Stimulated activated CD8-positive, alpha-beta memory T cell treated with anti-CD3 and anti-CD28 coated beads, Interleukin-2, amount 100 ng/mL, for 48 hours (primary cell): Measurements from ENCODE around the gene ROCK2.
"Not testable (repeated sequence)": the region's sequence is repeated elsewhere in the genome, so short reads cannot be mapped to it uniquely, and the experiment has no call there.

Experiments used
- DNase-seq, 2 donors: peaks; one replicate each; pipeline ENCODE4 v3.0.0-alpha.2; 2020; ENCODE audit warnings: low read depth in 2 of 2

Gene ROCK2

DNA sequence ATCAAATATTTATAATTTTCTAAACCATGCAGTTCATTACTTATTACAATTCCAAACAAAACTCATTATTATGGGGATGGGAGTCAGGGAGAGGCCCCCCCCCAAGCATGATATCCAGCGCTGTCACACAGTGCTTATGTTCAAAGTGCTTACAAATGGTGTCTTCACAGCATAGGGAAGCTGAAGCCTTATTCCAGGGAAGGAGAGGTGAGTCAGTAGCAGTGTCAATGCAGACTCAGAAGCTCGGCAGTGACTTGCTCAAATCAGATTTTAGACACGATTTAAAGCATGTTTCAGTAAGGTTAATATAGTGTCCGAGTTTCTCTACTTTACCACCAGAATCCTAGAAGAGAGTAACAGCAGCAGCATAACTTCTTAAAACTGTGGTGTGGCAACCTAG is 164.5 kb downstream of the ROCK2 start:
- DNase-seq: no peak

DNA sequence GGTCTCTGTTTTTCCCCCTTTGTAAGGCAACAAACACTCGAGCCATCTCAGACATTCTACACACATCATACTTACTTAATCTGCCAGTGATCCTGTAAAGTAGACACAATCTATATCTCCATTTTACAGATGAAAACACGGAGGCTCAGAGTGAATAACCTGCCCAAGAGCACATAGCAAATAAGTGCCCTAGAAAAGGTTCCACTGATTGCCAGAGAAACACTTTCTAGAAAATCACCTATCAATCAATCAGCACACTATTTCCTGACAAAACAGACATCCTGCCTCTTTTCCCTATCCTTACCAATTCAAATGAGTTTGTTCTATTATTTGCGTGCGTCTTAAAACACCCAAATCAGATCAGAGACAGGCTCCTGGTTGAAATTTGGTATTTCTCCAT is 165.2 kb downstream of the ROCK2 start:
- no peak for DNase-seq

DNA sequence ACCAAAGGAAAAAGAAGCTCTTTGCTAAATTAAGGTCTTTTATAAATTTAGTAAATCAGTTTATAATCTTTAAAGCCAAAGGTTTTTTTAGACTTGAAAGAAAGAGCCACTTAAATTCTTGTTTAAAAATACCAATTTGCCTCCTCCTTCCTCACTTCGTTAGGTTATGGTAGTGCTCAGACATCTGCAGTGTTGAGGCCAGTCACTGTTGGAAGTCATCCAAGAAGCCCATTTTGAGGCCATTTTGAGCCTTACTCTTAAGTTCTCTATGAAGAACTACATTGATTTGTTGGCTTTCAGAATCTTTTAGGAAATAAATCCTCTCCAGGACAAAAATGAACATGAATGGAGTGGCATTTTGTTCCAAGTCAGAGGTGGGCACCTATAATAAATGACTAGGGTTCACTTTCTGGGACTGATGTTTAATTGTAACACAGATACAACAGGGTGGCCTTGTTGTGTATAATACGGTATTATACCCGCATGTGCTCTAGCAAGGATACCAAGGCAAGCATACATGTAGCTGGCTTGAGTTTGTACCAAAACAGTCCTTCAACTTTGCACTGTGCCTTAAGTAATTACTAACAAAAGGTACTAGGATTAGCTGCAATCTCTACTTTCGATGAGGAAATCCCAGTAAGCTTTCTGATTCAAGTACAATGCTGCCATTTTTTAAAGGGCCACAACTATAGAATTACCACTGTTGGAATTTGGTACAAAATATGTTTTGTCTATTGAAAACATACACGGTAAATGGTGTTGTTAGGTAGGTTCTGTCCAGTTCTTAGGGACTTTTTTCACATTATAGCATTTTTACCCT is 166.4 kb downstream of the ROCK2 start:
- no peak for DNase-seq

DNA sequence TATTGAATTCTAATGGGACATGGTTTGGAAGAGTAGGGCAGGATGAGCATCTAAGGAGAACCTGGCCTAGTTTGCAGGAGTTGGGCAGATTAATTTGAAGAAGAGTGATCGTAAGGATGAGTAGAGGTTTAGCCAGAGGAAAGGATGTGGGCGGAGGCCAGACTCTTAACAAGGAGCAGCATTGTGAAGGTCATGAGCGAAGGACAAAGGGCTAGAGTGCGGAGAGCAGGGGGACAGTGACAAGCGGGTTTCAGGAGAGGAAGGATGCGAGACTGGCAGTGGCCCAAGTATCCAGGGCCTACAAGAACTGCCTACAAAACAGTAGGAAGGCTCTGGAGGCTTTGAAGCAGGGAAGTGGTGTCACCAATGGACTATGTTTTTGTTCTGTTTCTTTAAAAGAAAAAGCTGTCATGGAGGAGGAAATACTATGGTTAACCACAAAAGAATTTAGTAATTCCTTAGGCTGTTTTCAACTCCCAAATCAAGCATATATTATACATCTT is 169.1 kb downstream of the ROCK2 start:
- no peak for DNase-seq

DNA sequence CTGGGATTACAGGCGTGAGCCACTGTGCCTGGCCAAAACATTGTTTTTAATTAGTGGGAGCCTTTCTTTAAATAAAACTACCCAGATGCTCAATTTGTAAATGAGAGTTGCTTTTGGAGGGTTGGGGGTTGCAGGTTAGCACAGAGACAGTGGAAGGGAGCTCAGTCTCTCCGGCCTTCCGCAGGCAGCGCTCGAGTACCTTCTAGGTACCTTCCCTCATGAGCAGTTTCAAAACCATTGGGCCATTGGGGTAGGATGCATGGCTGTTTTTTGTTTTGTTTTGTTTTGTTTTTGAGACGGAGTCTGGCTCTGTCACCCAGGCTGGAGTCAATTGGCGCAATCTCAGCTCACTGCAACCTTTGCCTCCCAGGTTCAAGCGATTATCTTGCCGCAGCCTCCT is 170.2 kb downstream of the ROCK2 start:
- DNase-seq: no peak

DNA sequence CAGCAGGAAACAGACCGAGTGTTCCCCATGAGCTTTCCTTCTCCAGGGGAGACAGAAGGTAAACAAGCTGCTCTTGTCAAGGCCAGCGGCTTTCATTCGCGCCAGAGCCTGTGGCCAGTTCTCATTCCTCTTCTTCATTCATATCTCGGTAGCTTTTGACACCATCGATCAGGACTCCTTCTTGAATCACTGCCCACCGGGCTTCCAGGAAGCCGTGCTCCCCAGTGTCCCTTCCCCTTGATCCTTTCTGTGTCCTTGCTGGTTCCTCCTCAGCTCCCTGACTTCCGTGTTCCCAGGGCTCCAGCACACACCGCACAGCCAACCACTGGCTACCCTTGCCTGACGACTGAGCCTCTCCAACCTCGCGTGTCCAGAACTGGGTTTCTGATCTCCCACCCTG is 175.1 kb downstream of the ROCK2 start:
- DNase-seq: no peak

DNA sequence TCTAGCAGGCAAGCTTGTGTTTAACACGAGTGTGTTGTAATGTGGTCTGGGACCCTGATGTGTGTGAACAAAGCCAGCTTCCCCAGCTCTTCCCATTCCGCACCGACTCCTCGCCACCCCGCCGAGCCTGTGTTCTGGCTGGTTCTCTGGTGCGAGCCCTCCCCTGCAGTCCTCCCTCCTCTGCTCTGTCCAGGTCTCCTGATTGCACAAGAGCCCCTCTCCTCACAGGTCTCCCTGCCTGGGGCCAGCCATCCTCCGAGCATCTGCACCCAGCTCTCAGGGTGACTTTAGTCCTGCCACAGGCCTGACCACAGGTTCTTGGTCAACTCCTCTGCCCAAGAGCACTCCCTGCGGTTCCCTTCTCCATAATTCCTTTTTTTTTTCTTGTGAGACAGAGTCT is 175.9 kb downstream of the ROCK2 start:
- no peak for DNase-seq

DNA sequence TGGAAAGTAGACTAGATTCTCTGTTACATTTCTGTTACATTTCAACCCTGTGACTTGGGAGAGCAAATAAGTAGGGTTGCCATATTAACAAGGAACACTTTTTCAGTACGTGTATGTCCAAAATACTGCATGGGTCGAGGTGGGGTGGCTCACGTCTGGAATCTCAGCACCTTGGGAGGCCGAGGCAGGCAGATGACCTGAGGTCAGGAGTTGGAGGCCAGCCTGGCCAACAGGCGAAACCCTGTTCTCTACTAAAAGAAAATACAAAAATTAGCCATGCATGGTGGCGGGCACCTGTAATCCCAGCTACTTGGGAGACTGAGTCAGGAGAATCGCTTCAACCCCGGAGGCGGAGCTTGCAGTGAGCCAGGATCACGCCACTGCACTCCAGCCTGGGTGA is 178.0 kb downstream of the ROCK2 start:
- no peak for DNase-seq

DNA sequence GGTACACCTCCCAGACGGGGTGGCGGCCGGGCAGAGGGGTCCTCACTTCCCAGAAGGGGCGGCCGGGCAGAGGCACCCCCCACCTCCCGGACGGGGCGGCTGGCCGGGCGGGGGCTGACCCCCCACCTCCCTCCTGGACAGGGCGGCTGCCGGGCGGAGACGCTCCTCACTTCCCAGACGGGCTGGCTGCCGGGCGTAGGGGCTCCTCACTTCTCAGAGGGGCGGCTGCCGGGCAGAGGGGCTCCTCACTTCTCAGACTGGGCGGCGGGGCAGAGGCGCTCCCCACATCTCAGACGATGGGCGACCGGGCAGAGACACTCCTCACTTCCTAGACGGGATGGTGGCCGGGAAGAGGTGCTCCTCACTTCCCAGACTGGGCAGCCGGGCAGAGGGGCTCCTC is 179.4 kb downstream of the ROCK2 start:
- not testable (repeated sequence) for DNase-seq

DNA sequence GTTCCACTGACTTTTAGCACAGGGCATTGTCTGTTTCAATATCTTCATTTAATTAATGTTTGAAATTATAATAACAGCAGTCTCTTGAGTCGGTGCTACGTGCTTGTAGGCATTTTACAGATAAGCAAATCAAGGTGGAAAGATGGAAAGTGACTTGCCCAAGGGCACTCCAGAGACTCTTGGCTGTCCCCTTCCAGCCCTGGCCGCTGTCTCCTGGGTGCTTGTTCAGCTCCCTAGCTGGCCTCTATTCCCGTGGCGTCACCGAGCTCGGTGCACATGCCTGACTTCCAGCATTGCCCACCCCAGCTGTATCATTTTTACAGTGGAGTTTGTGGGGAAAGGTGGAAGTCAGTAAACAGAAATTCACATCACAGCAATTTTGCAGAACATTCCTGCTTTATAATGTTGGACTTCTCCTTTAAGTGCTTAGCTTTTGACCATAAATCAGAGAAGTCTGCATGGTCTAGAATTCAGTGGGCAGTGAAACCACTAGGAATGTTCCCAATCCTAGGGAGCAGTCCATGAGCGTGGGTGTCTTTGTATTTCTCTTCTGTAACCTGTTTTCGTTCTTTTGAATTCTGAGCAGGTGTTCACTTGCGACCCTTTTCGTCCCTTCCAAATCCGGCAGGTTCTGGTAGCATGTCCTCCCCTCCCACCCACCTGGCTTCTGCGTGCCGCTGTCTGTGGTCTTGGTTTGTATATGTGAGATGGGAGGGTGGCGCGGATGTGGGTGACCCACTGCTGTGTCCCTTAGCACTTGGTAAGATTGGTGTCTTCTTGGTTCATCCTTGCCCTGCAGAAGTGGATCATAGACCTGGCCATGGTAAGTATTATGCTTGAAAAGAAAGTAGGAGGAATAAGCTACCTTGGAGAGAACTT is 180.8 kb downstream of the ROCK2 start:
- DNase-seq: no peak

DNA sequence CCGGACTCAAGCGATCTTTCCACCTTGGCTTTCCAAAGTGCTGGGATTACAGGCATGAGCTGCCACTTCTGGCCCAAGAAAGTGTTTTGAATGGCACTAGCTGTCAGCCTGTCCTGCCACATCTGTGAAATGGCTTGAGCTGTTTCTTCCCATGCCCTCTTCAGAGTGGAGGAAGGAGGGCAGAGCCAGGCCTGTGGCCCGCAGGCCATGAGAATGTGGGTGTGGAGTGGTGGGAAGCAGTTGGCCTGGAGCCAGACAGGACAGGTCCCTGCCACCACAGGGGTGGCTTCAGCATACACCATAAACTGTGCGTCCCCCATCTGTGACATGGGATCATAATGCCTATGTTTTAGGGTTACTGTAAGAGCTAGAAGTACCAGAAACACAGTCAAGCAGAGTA is 182.7 kb downstream of the ROCK2 start:
- no peak for DNase-seq

DNA sequence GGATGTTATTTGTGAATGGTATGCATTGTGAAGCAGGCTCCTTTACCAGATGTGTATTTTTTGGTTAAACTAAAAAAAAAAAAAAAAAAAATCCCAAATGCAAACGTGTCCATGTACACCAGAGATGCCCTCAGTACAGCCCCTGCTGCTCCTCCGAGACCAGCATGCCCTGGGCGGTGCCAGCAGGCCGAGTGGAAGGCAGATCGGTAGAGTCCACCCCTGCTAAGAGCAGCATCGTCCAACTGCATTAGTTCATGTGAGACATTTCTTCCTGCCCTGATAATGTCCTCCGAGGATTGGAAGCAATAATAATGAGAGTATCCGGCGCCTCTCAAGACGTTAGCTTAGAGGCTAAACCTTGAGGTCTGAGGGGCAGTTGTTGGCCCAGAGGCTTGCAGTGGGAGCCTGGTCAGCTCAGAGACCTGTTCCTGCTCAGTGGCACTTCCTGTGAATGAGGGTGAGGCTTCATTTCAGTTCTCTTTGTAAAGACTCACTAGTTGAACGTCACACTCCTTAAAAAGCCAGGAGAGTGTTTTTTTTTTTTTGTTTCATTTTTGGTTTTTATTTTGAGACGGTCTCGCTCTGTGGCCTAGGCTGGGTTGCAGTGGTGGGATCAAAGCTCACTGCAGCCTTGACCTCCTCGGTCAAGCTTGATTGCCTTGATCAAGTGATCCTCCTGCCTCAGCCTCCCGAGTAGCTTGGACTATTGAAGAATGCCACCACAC is 183.5 kb downstream of the ROCK2 start:
- no peak for DNase-seq

DNA sequence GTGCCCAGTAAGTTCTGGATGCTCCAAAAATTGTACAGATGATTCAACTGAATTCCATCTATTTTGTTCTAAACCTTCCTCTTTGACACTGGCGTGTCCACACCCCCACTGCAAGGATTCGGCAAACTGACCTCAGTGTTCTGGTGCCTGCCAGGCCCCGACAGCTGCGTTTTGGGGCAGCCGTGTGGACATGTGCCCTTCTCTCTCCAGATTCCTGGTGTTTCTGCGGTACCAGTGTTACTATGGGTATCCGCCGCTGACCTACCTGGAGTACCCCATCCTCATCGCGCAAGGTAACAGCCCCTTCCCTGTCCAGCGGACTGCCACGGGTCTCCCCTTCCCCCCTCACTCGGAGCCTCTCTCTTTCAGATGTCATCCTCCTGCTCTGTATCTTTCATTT is 184.2 kb downstream of the ROCK2 start:
- no peak for DNase-seq

DNA sequence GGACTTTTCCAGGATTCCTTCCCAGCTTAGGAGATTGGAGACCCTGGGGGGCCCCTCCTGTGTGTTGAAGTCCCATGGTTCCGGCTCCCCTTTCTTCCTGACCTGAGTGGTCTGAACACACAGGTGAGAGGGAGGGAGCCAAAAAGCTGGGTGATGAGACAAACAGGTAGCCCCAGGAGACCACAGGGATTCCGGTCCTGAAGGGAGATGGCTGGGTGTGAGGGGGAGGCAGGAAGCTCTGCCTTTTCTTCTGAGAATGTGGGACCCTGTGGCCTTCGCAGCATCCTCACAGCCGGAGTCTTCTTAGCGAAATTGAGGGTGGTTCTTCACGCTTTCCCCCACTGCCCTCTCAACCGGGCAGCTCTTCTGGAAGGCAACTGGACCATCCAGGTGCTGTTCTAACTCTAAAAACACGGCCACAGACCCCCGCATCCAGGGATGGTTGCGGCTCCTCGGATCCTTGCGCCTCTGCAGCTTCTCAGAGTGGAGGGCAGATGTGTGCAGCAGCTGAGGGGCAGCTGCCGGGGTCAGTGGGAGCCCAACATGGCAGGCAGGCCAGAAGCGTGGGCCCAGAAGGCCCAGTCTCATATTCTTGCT is 184.8 kb downstream of the ROCK2 start:
- DNase-seq: no peak

DNA sequence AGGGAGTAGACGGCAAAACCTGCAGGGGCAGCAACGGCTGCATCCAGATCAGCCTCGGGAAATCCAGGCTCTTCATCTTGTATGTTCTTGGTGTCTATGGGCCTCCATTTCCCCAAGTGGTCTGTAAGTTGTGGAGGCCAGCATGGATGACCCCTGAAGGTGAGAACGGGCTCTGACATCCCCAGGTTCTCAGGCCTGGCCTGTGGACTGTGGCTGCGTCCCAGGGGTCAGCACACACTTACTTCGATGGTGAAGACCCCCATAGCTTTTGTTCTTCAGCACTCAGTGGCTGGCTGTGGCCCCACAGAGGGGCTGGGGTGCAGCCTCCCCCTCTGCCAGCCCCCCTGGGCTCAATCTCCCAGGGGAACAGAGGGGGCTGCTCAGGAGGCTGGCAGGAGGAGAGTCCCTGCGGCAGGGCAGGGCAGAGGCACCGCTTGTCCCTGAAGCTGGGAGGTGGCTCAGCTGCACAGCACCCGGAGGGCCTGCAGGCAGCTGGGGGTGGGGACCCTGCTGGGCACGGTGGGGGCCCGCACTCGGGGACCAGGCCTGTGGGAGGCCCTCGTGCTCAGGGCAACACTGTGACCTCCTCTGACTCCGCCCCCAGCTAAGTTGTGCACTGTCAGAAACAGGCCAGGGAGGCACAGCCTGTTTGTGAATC is 185.4 kb downstream of the ROCK2 start:
- DNase-seq: no peak

DNA sequence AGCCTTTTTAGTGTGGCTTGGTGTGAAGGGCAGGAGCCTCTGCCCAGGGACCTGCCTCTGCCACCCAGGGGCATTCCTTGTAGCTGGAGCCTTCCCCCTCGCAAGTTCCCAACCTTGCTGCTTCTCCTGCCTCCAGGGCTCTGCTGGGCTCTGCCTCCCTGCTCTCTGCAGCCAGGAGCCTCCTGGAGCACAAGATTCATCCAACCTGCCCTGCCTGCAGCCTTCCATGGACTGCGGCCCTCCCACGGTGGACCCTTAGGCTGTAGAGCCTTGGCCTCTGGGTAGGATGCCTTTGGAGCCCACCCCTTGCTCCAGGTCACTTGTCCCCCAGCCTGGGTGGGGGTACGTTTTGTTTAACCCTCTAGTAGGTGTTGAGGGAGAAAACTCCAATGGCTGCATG is 186.7 kb downstream of the ROCK2 start:
- DNase-seq: no peak

DNA sequence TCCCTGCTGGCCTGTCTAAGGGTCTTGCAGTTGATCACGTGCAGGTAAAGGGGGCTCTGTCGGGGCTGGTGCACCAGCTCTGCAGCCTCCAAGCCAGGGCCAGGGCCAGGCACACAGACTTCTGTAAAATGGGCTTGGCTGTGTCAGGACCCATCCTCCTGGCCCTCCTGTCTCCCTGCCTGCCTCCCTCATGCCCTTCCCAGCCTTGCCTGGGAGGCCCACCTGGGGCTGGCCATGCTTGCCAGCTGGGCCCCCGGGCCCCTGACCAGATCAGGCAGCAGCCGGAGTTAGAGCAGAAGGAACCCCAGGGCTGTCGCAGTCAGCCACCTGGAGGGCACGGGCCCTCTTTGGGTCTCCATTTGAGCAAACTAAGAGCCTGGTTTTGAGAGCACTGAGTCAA is 187.1 kb downstream of the ROCK2 start:
- DNase-seq: no peak

DNA sequence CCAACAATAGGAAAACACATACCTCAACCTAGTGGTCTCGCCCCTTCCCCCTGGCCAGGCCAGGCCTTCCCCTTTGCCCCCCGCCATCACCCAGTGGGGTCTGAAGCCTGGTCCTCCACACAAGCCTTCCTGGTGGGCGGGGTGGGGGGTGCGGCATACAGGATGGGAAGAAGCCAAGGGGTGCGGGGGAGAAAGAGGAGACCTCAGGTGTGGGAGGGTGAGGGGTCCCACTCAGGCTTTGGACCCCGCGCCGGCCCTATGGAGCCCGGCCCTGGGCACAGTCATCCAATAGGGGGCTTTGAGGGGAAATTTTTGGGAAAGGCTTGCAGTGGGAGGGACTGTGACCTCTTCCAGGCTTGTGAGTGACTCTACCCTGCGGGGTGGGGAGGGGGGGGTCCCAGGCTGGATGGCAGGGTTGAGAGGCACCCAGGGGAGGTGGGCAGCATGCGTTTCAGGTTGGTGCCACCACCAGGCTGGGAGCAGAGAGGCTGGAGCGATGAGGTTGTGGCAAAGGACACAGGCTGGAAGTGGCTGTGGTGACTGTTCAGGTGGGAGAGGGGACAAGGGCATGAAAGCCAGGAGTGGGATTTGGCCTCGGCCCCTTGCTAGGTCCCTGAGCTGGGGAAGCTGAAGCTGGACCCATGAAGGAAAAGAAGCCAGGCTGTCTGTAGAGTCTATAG is 187.9 kb downstream of the ROCK2 start:
- DNase-seq: no peak

DNA sequence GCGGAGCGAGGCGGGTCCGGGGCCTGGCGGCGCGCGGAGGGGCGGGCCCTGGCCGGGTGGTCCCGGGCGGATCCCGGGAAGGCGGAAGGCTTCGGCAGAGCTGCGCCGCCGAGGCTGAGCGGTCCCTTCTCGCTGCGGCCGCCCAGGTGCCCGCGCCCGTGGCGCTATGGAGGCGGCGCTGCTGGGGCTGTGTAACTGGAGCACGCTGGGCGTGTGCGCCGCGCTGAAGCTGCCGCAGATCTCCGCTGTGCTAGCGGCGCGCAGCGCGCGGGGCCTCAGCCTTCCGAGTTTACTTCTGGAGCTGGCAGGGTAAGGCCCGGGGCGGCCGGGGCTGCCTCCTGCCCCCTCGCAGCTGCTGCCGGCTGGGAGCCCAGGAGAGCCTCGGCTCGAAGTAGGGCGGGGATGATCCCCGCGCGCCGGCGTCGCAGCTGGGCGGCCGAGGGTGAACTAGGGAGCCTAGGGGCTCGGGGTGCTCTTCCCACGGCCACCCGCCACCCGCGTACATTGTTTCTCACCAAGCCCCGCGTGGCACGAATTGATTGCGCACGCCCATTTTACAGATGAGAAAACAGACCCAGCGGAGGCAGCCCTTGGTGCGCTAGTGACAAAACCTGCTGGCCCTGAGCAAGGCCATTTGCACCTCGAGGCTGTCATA is 188.9 kb downstream of the ROCK2 start, which contains the start of gene SLC66A3:
TSS of gene SLC66A3 (plus strand) at position 87 of the 655 bp plus-strand sequence. CDS start at position 167, 80 bp downstream.
- peak in 1 of 2 donors; percentile 10 for DNase-seq

DNA sequence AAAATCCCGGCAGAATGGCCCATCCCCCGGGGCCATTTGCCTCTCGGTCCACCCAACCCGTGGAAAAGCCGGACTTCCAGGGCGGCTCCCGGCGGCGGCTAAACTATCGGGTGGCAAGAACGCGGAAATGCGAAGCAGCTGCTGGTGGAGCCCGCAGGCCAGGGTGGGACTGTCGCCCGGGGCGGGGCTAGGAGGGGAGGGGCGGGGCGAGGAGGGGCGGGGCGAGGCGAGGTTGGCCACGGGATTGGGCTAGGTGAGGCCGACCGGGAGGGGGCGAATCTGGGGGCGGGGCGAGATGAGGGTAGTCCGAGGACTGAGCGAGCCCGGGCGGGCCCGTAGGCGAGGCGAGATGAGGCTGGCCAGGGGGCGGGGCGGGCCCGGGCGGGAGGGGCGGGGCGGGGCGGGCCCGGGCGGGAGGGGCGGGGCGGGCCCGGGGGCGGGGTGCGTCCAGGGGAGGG is 189.5 kb downstream of the ROCK2 start:
- peak; percentile 98 to 99 for DNase-seq
